IMR-90 (cell line): ENCODE results near the gene ZNF726. TPM values are rescaled to one million over a fixed set of nuclear protein-coding genes. Genes with fewer than 3 reads are reported as not detected.

ENCODE experiments used
- ATAC-seq: fragments of 200-7000 bp; cut with Tn5 transposase; 2 replicates; pipeline ENCODE4 v1.9.1; 2020; ENCODE audit warnings: low read depth, mild to moderate bottlenecking, moderate library complexity
- BruUV-seq: library from RNA; stranded (reverse); fragments of 400-500 nt; replicated peaks from 2 replicates; lab custom pipeline; 2021; lab: Mats Ljungman, UMichigan
- CTCF ChIA-PET: fragments of 300-600 bp; formaldehyde crosslinking; extraction: SDS; loops from one replicate; lab custom pipeline; 2021; ENCODE audit warnings: antibody characterized with exemption; lab: Yijun Ruan, JAX
- POLR2A ChIA-PET: fragments of 300-600 bp; sonication (Branson Sonifier 250); formaldehyde crosslinking; loops from one replicate; lab custom pipeline; 2022; ENCODE audit warnings: antibody characterized with exemption; ENCODE audit not compliant: unreplicated experiment; lab: Charles Lee
- DNase-seq: peaks from one replicate; pipeline ENCODE4 v3.0.0; 2013
- H2AFZ ChIP-seq: replicated peaks from 2 replicates; pipeline ENCODE3; 2013; ENCODE audit warnings: low read length, mild to moderate bottlenecking; ENCODE audit not compliant: poor library complexity
- H2AK5ac ChIP-seq: 2 replicates; pipeline ENCODE4 v1.6.1; 2013; ENCODE audit warnings: low read depth, low read length, inconsistent platforms
- H2AK9ac ChIP-seq: replicated peaks from 2 replicates; pipeline ENCODE3; 2013; ENCODE audit warnings: mild to moderate bottlenecking, low read depth, low read length, moderate library complexity; ENCODE audit not compliant: poor library complexity
- H2BK120ac ChIP-seq: 2 replicates; pipeline ENCODE4 v1.6.1; 2013; ENCODE audit warnings: low read depth, low read length, inconsistent platforms
- H2BK15ac ChIP-seq: 3 replicates; pipeline ENCODE4 v1.6.1; 2013; ENCODE audit warnings: low read depth, low read length, inconsistent platforms
- H2BK20ac ChIP-seq: 2 replicates; pipeline ENCODE4 v1.6.1; 2013; ENCODE audit warnings: low read depth, mild to moderate bottlenecking, inconsistent platforms, low read length, moderate library complexity
- H2BK5ac ChIP-seq: 2 replicates; pipeline ENCODE4 v1.6.1; 2013; ENCODE audit warnings: mild to moderate bottlenecking, low read depth, low read length, inconsistent platforms; ENCODE audit not compliant: poor library complexity, severe bottlenecking
- H3K14ac ChIP-seq: replicated peaks from 2 replicates; pipeline ENCODE4 v1.6.1; 2013; ENCODE audit warnings: low read depth, low read length, inconsistent platforms
- H3K18ac ChIP-seq: 2 replicates; pipeline ENCODE4 v1.6.1; 2013; ENCODE audit warnings: low read depth, low read length, control low read depth
- H3K23ac ChIP-seq: 2 replicates; pipeline ENCODE4 v1.6.1; 2013; ENCODE audit warnings: low read depth, low read length, inconsistent platforms
- H3K27ac ChIP-seq: 2 replicates; pipeline ENCODE4 v1.5.1; 2013; ENCODE audit warnings: mild to moderate bottlenecking, control low read depth, low read length; ENCODE audit not compliant: insufficient read depth
- H3K27me3 ChIP-seq: 2 replicates; pipeline ENCODE4 v1.6.1; 2013; ENCODE audit warnings: low read length; ENCODE audit not compliant: control insufficient read depth, insufficient read depth
- H3K36me3 ChIP-seq: 2 replicates; pipeline ENCODE4 v1.6.1; 2013; ENCODE audit warnings: low read length, mixed read lengths; ENCODE audit not compliant: control insufficient read depth, insufficient read depth
- H3K4ac ChIP-seq: 2 replicates; pipeline ENCODE4 v1.6.1; 2013; ENCODE audit warnings: low read depth, low read length, inconsistent platforms
- H3K4me1 ChIP-seq: 2 replicates; pipeline ENCODE4 v1.6.1; 2013; ENCODE audit warnings: low read length, mixed read lengths; ENCODE audit not compliant: control insufficient read depth, insufficient read depth
- H3K4me2 ChIP-seq: 2 replicates; pipeline ENCODE4 v1.6.1; 2013; ENCODE audit warnings: low read depth, mild to moderate bottlenecking, control low read depth, low read length, moderate library complexity
- H3K4me3 ChIP-seq: 2 replicates; pipeline ENCODE4 v1.5.1; 2013; ENCODE audit warnings: low read depth, mild to moderate bottlenecking, control low read depth, low read length, moderate library complexity; ENCODE audit not compliant: insufficient read depth
- H3K56ac ChIP-seq: 2 replicates; pipeline ENCODE4 v1.6.1; 2013; ENCODE audit warnings: low read length, inconsistent platforms; ENCODE audit not compliant: insufficient read depth; ENCODE audit errors: extremely low read depth
- H3K79me1 ChIP-seq, 2 experiments: 2 replicates each; pipeline ENCODE4 v1.6.1; 2013; ENCODE audit warnings: low read length in 2 of 2, inconsistent platforms in 1 of 2, low read depth in 1 of 2
- H3K9ac ChIP-seq: 2 replicates; pipeline ENCODE4 v1.6.1; 2013; ENCODE audit warnings: low read depth, low read length, control low read depth
- H3K9me1 ChIP-seq: 2 replicates; pipeline ENCODE4 v1.6.1; 2013; ENCODE audit warnings: low read length, inconsistent platforms; ENCODE audit not compliant: insufficient read depth
- H3K9me3 ChIP-seq: 2 replicates; pipeline ENCODE4 v1.6.1; 2013; ENCODE audit warnings: low read length; ENCODE audit not compliant: control insufficient read depth, insufficient read depth
- H4K20me1 ChIP-seq: 2 replicates; pipeline ENCODE4 v1.6.1; 2013; ENCODE audit warnings: low read length, inconsistent platforms; ENCODE audit not compliant: insufficient read depth
- H4K5ac ChIP-seq: 2 replicates; pipeline ENCODE4 v1.6.1; 2013; ENCODE audit warnings: mild to moderate bottlenecking, low read depth, low read length, control low read depth
- H4K8ac ChIP-seq, 2 experiments: 2 replicates each; pipeline ENCODE4 v1.6.1; 2013; ENCODE audit warnings: low read depth in 2 of 2, low read length in 2 of 2, control low read depth in 1 of 2, inconsistent platforms in 1 of 2
- H4K91ac ChIP-seq: 2 replicates; pipeline ENCODE4 v1.6.1; 2013; ENCODE audit warnings: low read depth, low read length, inconsistent platforms; ENCODE audit not compliant: insufficient read depth
- CHD1 ChIP-seq: IDR thresholded peaks from 2 replicates; pipeline ENCODE4 v1.6.1; 2012; ENCODE audit warnings: low read depth, low read length, improper control_type of control experiment
- ELK1 ChIP-seq: fragments of 150-350 bp; IDR thresholded peaks from 2 replicates; pipeline ENCODE4 v1.6.1; 2016; ENCODE audit warnings: low read depth, mild to moderate bottlenecking, low read length, moderate library complexity, borderline replicate concordance
- FOS ChIP-seq: fragments of 150-350 bp; IDR thresholded peaks from 2 replicates; pipeline ENCODE4 v1.6.1; 2016; ENCODE audit warnings: low read depth, low read length
- MAFK ChIP-seq: IDR thresholded peaks from 2 replicates; pipeline ENCODE4 v1.6.1; 2012; ENCODE audit warnings: low read depth, low read length, improper control_type of control experiment
- MAZ ChIP-seq: IDR thresholded peaks from 2 replicates; pipeline ENCODE4 v1.6.1; 2012; ENCODE audit warnings: low read depth, mild to moderate bottlenecking, low read length, improper control_type of control experiment, moderate library complexity, borderline replicate concordance
- MXI1 ChIP-seq: IDR thresholded peaks from 2 replicates; pipeline ENCODE4 v1.6.1; 2012; ENCODE audit warnings: low read depth, mild to moderate bottlenecking, low read length, moderate library complexity, borderline replicate concordance
- NFE2L2 ChIP-seq: fragments of 150-350 bp; IDR thresholded peaks from 2 replicates; pipeline ENCODE4 v1.6.1; 2016; ENCODE audit warnings: low read depth, mild to moderate bottlenecking, low read length
- POLR2A ChIP-seq: IDR thresholded peaks from 2 replicates; pipeline ENCODE4 v1.6.1; 2012; ENCODE audit warnings: mild to moderate bottlenecking, low read depth, low read length
- RAD21 ChIP-seq: IDR thresholded peaks from 2 replicates; pipeline ENCODE4 v1.6.1; 2012; ENCODE audit warnings: low read length, improper control_type of control experiment
- RCOR1 ChIP-seq: IDR thresholded peaks from 2 replicates; pipeline ENCODE4 v1.6.1; 2012; ENCODE audit warnings: mild to moderate bottlenecking, low read length, improper control_type of control experiment; ENCODE audit not compliant: insufficient replicate concordance
- SMC3 ChIP-seq: fragments of 150-350 bp; IDR thresholded peaks from 2 replicates; pipeline ENCODE4 v1.6.1; 2016; ENCODE audit warnings: low read depth, mild to moderate bottlenecking, antibody characterized with exemption, low read length, moderate library complexity
- WGBS, 2 experiments: methylation state at CpG; one replicate each; pipeline versions ENCODE4 v1.1.5 to v1.1.7; 2013; ENCODE audit warnings: missing lambda C conversion rate in 2 of 2; ENCODE audit not compliant: insufficient read length in 1 of 2; ENCODE audit errors: extremely low coverage in 2 of 2; 5-methylcytosine and 5-hydroxymethylcytosine counted together
- dilution Hi-C: fragments of 300-500 bp; cut with HindIII; formaldehyde crosslinking; loops from one replicate; pipeline ENCODE4 v1.14.3; 2018; ENCODE audit warnings: low sequenced_read_pairs; ENCODE audit not compliant: unreplicated experiment
- in situ Hi-C: fragments of 300-500 bp; cut with MboI; formaldehyde crosslinking; loops from 3 replicates; pipeline ENCODE4 v1.14.3; 2019; ENCODE audit warnings: low sequenced_read_pairs, inconsistent platforms, mixed read lengths
- intact Hi-C: fragments of 100-400 bp; cut with micrococcal nuclease; formaldehyde crosslinking; loops from 2 replicates; pipeline ENCODE4 v1.10.0; 2022
- polyA plus RNA-seq, 3 experiments: library from polyadenylated mRNA; depleted of rRNA; stranded (reverse); fragments of >200 nt; gene quantifications; 2 replicates each; pipeline ENCODE4 v1.2.3, GENCODE V29; 2012; ENCODE audit warnings: low replicate concordance in 1 of 3
- total RNA-seq: library from RNA; depleted of rRNA; stranded (reverse); fragments of >200 nt; gene quantifications from 2 replicates; pipeline ENCODE4 v1.2.3, GENCODE V29; 2012
- TF ChIP-seq, protein P1 (sequence below): conservative IDR thresholded peaks from 2 replicates; pipeline ENCODE4 v1.5.1; 2012; ENCODE audit warnings: mild to moderate bottlenecking, low read depth, low read length, improper control_type of control experiment

ZNF726 gene
- total and polyA plus RNA-seq, 2 of the 4 experiments (the other 2 are of a cell fraction): 1.2 to 2.0 TPM

DNA sequence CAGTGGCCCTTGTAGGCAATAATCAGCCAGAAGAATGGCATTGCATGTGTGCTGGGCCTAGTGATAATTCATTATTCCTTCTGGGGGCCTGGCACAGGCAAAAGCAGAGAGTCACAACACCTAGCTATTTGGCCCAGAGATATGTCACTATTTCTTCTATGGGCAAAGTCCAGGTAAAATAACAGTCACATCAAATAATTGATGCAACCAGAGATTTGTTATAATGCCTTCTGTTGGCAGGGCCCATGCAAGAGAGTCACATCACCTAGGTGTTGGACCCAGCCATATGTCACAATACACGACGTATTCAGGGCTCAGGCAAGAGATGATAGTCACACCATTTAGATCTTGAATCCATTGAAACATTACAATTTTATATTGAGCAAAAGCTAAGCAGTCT lies 66.1 kb downstream of the ZNF726 start:
- in situ Hi-C loops: no loop called here
- Histone ChIP-seq H3K36me3 (no peaks in the 10 kb centered on the region), H3K79me1 (no peaks in the 10 kb centered on the region), H3K4me1 (no peaks in the 10 kb centered on the region), H2AK9ac (no peak overlapping the region), H3K56ac (no peak overlapping the region), H3K4me3 (no peak overlapping the region), H4K91ac (no peak overlapping the region), H3K14ac (no peak overlapping the region), H4K20me1 (no peaks in the 10 kb centered on the region), H3K9me1 (no peaks in the 10 kb centered on the region), H2AFZ (no peak overlapping the region), H3K4ac (no peak overlapping the region), H2BK20ac (no peak overlapping the region), H3K18ac (no peak overlapping the region), H3K9me3 (peaks cover 7% of the 10 kb centered on the region; the same call in 1 of the 2 replicates), H4K5ac (no peak overlapping the region), H3K9ac (no peak overlapping the region), H3K23ac (no peak overlapping the region), H2BK15ac (no peak overlapping the region), H4K8ac (no peak overlapping the region), H2BK5ac (no peak overlapping the region), H3K4me2 (no peak overlapping the region), H2AK5ac (no peak overlapping the region), H2BK120ac (no peak overlapping the region), H3K27ac (no peak overlapping the region), H3K27me3 (no peaks in the 10 kb centered on the region)
- ATAC-seq (no peak), DNase-seq (no peak)
- dilution Hi-C loops: no loop called here
- TF ChIP-seq MAZ (no peak), ELK1 (no peak), POLR2A (no peak), CHD1 (no peak), MAFK (no peak), RCOR1 (no peak), FOS (no peak), NFE2L2 (no peak), RAD21 (no peak), SMC3 (no peak), MXI1 (no peak)
- TF ChIP-seq, protein P1, sequence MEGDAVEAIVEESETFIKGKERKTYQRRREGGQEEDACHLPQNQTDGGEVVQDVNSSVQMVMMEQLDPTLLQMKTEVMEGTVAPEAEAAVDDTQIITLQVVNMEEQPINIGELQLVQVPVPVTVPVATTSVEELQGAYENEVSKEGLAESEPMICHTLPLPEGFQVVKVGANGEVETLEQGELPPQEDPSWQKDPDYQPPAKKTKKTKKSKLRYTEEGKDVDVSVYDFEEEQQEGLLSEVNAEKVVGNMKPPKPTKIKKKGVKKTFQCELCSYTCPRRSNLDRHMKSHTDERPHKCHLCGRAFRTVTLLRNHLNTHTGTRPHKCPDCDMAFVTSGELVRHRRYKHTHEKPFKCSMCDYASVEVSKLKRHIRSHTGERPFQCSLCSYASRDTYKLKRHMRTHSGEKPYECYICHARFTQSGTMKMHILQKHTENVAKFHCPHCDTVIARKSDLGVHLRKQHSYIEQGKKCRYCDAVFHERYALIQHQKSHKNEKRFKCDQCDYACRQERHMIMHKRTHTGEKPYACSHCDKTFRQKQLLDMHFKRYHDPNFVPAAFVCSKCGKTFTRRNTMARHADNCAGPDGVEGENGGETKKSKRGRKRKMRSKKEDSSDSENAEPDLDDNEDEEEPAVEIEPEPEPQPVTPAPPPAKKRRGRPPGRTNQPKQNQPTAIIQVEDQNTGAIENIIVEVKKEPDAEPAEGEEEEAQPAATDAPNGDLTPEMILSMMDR: no peak
- 80% methylated on average over 2 of the region's 2 CpGs; no CpG with 5 or more reads in 1 of the 2 experiments for WGBS, 2 experiments
- CTCF ChIA-PET: no interaction called here
- intact Hi-C loops: no loop called here
- POLR2A ChIA-PET: no interaction called here
- BruUV-seq: no TSS peak
